ENCODE data around the gene USP9X. TPM values are rescaled to one million over a fixed set of nuclear protein-coding genes. Genes with fewer than 3 reads are reported as not detected.

The USP9X gene
- total RNA-seq, 1 experiment from 2014 or later: 163 TPM

DNA sequence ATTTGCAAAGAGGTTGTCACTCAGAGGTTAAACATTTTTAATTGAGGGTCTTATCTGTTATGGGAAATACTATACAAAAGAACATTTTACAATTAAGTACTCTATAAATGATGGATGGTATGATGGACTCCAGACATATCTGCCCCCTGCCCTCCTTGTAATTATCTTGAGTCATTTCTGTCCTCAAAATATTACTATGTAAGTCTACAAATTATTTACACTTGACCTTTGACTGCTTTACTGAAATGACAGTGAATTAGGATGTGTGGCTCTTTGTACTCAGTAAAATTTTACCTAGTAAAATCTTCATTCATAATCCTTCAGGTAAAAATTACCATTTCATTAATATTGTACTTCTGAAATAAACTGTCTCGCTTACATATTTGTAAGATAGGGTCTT, 46.5 kb downstream of the USP9X start:
- ATAC-seq: no peak

More for the DNA sequence above, 46.5 kb downstream of the USP9X start:
- H3K4me1 Mint-ChIP-seq: peaks cover 13% of the 10 kb centered on the region
- no peak overlapping the region for H3K27ac Mint-ChIP-seq
- CTCF ChIA-PET: no interaction called here
- DNase-seq (ENCODE audit: low spot score): no peak
- no peak overlapping the region for H3K4me3 Mint-ChIP-seq
- POLR2A ChIA-PET: no interaction called here
- H3K27me3 Mint-ChIP-seq (ENCODE audit: low read depth): no peaks in the 10 kb centered on the region
- peaks cover 55% of the 10 kb centered on the region for H3K36me3 Mint-ChIP-seq
- TF ChIP-seq, protein P1, sequence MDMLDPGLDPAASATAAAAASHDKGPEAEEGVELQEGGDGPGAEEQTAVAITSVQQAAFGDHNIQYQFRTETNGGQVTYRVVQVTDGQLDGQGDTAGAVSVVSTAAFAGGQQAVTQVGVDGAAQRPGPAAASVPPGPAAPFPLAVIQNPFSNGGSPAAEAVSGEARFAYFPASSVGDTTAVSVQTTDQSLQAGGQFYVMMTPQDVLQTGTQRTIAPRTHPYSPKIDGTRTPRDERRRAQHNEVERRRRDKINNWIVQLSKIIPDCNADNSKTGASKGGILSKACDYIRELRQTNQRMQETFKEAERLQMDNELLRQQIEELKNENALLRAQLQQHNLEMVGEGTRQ (CRISPR knock-in tag; IDR thresholded peaks at IDR 0.05): no peak
- no peak for TF ChIP-seq TCF7 (CRISPR knock-in tag; IDR thresholded peaks at IDR 0.05; ENCODE audit: low read depth)
- TF ChIP-seq, protein P2, sequence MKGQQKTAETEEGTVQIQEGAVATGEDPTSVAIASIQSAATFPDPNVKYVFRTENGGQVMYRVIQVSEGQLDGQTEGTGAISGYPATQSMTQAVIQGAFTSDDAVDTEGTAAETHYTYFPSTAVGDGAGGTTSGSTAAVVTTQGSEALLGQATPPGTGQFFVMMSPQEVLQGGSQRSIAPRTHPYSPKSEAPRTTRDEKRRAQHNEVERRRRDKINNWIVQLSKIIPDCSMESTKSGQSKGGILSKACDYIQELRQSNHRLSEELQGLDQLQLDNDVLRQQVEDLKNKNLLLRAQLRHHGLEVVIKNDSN (CRISPR knock-in tag; IDR thresholded peaks at IDR 0.05): no peak
- TF ChIP-seq ZNF416 (CRISPR knock-in tag; IDR thresholded peaks at IDR 0.05): no peak
- no peak for TF ChIP-seq CREM (CRISPR knock-in tag; IDR thresholded peaks at IDR 0.05)
- no peak for TF ChIP-seq NR2C2 (CRISPR knock-in tag; IDR thresholded peaks at IDR 0.05)
- TF ChIP-seq KAT7 (CRISPR knock-in tag; IDR thresholded peaks at IDR 0.05; ENCODE audit: borderline replicate concordance): no peak
- TF ChIP-seq STAT6 (CRISPR knock-in tag; conservative IDR thresholded peaks at IDR 0.05; ENCODE audit: low read depth): no peak
- no peak for TF ChIP-seq ZNF532 (CRISPR knock-in tag; IDR thresholded peaks at IDR 0.05; ENCODE audit: borderline replicate concordance)
- TF ChIP-seq, protein P3, sequence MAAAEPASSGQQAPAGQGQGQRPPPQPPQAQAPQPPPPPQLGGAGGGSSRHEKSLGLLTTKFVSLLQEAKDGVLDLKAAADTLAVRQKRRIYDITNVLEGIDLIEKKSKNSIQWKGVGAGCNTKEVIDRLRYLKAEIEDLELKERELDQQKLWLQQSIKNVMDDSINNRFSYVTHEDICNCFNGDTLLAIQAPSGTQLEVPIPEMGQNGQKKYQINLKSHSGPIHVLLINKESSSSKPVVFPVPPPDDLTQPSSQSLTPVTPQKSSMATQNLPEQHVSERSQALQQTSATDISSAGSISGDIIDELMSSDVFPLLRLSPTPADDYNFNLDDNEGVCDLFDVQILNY (CRISPR knock-in tag; IDR thresholded peaks at IDR 0.05): no peak
- no peak for TF ChIP-seq SP1 (CRISPR knock-in tag; conservative IDR thresholded peaks at IDR 0.05)
- TF ChIP-seq FOXK1 (CRISPR knock-in tag; IDR thresholded peaks at IDR 0.05): no peak
- no peak for TF ChIP-seq SOX15 (CRISPR knock-in tag; IDR thresholded peaks at IDR 0.05)
- no peaks in the 10 kb centered on the region for H3K9me3 Mint-ChIP-seq
